ENCODE results near the gene RFNG. TPM values are rescaled to one million over a fixed set of nuclear protein-coding genes. Genes with fewer than 3 reads are reported as not detected.

The RFNG gene
- total and polyA plus RNA-seq, 2 of the 13 experiments (the other 11 are each of a cell fraction or from before 2014, with no cell fraction given), result 61.4 to 64.0 TPM

- TF ChIP-seq ZUFSP (CRISPR knock-in tag; IDR thresholded peaks at IDR 0.05; ENCODE audit: borderline replicate concordance) (no peak), ZBTB20 (CRISPR knock-in tag; IDR thresholded peaks at IDR 0.05; ENCODE audit: borderline replicate concordance, low read depth) (no peak), ZNF605 (CRISPR knock-in tag; IDR thresholded peaks at IDR 0.05) (peak; percentile 79), MIER3 (CRISPR knock-in tag; IDR thresholded peaks at IDR 0.05; ENCODE audit: borderline replicate concordance) (no peak), ZBTB49 (CRISPR knock-in tag; IDR thresholded peaks at IDR 0.05; ENCODE audit: borderline replicate concordance) (no peak), CHD4 (IDR thresholded peaks at IDR 0.05; ENCODE audit: borderline replicate concordance, low read length) (no peak), HOXA3 (CRISPR knock-in tag; IDR thresholded peaks at IDR 0.05) (peak; percentile 31; the same call in 1 of the 2 replicates), ZNF530 (CRISPR knock-in tag; IDR thresholded peaks at IDR 0.05; ENCODE audit: low read depth) (no peak), MYC (CRISPR knock-in tag; IDR thresholded peaks at IDR 0.05; ENCODE audit: borderline replicate concordance) (peak; percentile 71; the same call in 1 of the 2 replicates), ZNF609 (CRISPR knock-in tag; IDR thresholded peaks at IDR 0.05; ENCODE audit: borderline replicate concordance) (no peak; the same call in 1 of the 2 replicates), ZNF234 (CRISPR knock-in tag; conservative IDR thresholded peaks at IDR 0.05) (no peak), THAP11 (CRISPR knock-in tag; IDR thresholded peaks at IDR 0.05) (no peak; the same call in 1 of the 2 replicates), ZBTB7B (CRISPR knock-in tag; IDR thresholded peaks at IDR 0.05) (no peak), ZNF773 (CRISPR knock-in tag; IDR thresholded peaks at IDR 0.05; ENCODE audit: borderline replicate concordance) (no peak), NFKB2 (CRISPR knock-in tag; IDR thresholded peaks at IDR 0.05; ENCODE audit: borderline replicate concordance) (no peak; the same call in 1 of the 2 replicates), MEF2D (CRISPR knock-in tag; IDR thresholded peaks at IDR 0.05) (no peak), CEBPB (IDR thresholded peaks at IDR 0.05; ENCODE audit: borderline replicate concordance, low read depth, low read length) (no peak), ZNF83 (CRISPR knock-in tag; IDR thresholded peaks at IDR 0.05; ENCODE audit: borderline replicate concordance) (no peak), IRF9 (CRISPR knock-in tag; IDR thresholded peaks at IDR 0.05; ENCODE audit: borderline replicate concordance) (peak; percentile 50; the same call in 1 of the 2 replicates)
Measured at GRCh38 chr17:82064433-82065192, 13.0 kb upstream of the RFNG start (continued).
